ENCODE data around the gene RNASE4. TPM values are rescaled to one million over a fixed set of nuclear protein-coding genes. Genes with fewer than 3 reads are reported as not detected.

Gene RNASE4
- total RNA-seq, 6 donors from 2014 or later = 14.7 to 108 (median 26.7) TPM

DNA sequence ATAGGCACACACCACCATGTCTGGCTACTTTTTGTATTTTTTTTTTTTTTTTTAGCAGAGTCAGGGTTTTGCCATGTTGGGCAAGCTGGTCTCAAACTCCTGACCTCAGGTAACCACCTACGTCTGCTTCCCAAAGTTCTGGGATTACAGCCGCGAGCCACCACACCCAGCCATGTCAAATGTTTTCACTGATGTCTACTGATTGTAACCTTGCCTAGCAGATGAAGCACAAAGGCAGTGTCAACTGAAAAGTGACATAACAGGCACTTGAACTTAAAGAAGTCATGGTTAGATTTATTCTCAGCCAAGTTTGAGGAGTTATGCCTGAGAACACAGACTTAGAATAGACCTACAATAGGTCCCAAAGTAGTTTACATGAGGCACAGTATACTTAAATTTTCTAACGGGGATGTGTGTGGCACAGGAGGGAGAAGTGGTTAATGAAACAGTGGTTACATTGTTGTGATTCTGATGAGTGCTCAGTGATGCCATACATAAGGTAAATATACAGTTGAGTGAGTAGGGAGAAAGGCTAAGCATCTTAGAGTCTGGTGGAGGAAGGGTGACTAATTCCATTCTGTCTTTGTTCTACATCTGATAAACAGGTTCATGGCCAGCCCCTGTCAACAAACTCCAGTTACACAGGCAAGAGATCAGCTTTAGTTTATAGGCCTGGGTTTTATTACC, 12.6 kb upstream of the RNASE4 start:
- no peak overlapping the region for H3K27ac ChIP-seq
- ATAC-seq (ENCODE audit: low FRiP score in 2 of 2) = no peak
- H3K9me3 ChIP-seq = no peaks in the 10 kb centered on the region
- TF ChIP-seq, protein P1, sequence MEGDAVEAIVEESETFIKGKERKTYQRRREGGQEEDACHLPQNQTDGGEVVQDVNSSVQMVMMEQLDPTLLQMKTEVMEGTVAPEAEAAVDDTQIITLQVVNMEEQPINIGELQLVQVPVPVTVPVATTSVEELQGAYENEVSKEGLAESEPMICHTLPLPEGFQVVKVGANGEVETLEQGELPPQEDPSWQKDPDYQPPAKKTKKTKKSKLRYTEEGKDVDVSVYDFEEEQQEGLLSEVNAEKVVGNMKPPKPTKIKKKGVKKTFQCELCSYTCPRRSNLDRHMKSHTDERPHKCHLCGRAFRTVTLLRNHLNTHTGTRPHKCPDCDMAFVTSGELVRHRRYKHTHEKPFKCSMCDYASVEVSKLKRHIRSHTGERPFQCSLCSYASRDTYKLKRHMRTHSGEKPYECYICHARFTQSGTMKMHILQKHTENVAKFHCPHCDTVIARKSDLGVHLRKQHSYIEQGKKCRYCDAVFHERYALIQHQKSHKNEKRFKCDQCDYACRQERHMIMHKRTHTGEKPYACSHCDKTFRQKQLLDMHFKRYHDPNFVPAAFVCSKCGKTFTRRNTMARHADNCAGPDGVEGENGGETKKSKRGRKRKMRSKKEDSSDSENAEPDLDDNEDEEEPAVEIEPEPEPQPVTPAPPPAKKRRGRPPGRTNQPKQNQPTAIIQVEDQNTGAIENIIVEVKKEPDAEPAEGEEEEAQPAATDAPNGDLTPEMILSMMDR (IDR thresholded peaks at IDR 0.05) = no peak
- no peak for TF ChIP-seq EP300 (IDR thresholded peaks at IDR 0.05)
- no peak for TF ChIP-seq POLR2A (IDR thresholded peaks at IDR 0.05)
- TF ChIP-seq POLR2AphosphoS5 (IDR thresholded peaks at IDR 0.05) = no peak
- H3K4me1 ChIP-seq = no peaks in the 10 kb centered on the region
- WGBS, 2 donors = 73 to 76% methylated on average over 4 of the region's 4 CpGs
- no peaks in the 10 kb centered on the region for H3K36me3 ChIP-seq
- DNase-seq = no peak
- no peaks in the 10 kb centered on the region for H3K27me3 ChIP-seq
- no peak overlapping the region for H3K4me3 ChIP-seq

DNA sequence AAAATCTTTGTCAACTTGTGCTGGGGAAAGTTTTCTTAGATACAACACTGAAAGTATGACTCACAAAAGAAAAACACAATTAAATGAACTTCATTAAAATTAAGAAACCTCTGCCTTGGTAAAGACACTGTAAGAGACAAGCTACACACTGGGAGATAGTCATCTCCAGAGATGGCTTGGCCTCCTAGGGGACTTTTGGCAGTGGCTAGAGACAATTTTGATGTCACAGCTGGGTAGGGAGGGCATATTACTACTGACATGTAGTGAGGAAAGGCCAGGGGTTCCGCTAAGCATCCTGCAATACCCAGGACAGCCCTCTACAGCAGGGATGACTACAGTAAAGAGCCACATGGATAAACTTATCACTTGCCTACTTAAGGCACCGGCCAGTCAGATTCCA, 8.7 kb upstream of the RNASE4 start:
- ATAC-seq (ENCODE audit: low FRiP score in 2 of 2) (no peak), DNase-seq (no peak)
- no peaks in the 10 kb centered on the region for H3K27me3 ChIP-seq
- TF ChIP-seq POLR2AphosphoS5 (IDR thresholded peaks at IDR 0.05) (no peak), EP300 (IDR thresholded peaks at IDR 0.05) (no peak), POLR2A (IDR thresholded peaks at IDR 0.05) (no peak)
- TF ChIP-seq, protein P1 (IDR thresholded peaks at IDR 0.05) = no peak
- no peaks in the 10 kb centered on the region for H3K36me3 ChIP-seq
- H3K4me3 ChIP-seq = no peak overlapping the region
- no peaks in the 10 kb centered on the region for H3K9me3 ChIP-seq
- no peak overlapping the region for H3K27ac ChIP-seq
- WGBS, 2 donors = 83 to 92% methylated on average over 2 of the region's 2 CpGs
- peaks cover 6 to 10% (median 7%) of the 10 kb centered on the region in 4 donors for H3K4me1 ChIP-seq

DNA sequence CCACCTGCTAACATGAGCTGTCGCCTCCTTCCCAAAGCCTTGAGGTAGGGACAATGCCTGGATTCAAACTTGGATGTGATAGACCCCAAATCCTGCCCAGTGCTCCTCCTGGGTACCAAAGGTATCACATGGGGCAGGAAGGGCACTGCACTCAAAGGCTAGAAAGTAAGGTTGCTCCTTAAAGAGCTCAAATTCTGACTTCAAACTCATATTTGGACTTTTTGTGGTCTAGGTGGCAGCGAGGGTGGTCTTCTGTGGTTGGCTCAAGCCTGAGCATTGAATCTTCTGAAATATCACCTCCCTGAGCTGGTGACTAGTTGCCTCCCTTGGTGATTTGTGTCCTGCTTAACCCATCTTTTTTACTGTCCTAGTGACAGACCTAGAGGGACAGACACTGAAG, 8.3 kb upstream of the RNASE4 start:
- Histone ChIP-seq H3K27me3 (no peaks in the 10 kb centered on the region), H3K9me3 (no peaks in the 10 kb centered on the region), H3K27ac (no peak overlapping the region), H3K4me3 (no peak overlapping the region), H3K36me3 (no peaks in the 10 kb centered on the region), H3K4me1 (peaks cover 10 to 14% (median 11%) of the 10 kb centered on the region in 4 donors)
- WGBS, 2 donors = 86 to 92% methylated on average over 2 of the region's 2 CpGs
- ATAC-seq (ENCODE audit: low FRiP score in 2 of 2) (no peak), DNase-seq (no peak)
- TF ChIP-seq POLR2A (IDR thresholded peaks at IDR 0.05) = no peak
- no peak for TF ChIP-seq EP300 (IDR thresholded peaks at IDR 0.05)
- no peak for TF ChIP-seq POLR2AphosphoS5 (IDR thresholded peaks at IDR 0.05)
- TF ChIP-seq, protein P1 (IDR thresholded peaks at IDR 0.05) = no peak

DNA sequence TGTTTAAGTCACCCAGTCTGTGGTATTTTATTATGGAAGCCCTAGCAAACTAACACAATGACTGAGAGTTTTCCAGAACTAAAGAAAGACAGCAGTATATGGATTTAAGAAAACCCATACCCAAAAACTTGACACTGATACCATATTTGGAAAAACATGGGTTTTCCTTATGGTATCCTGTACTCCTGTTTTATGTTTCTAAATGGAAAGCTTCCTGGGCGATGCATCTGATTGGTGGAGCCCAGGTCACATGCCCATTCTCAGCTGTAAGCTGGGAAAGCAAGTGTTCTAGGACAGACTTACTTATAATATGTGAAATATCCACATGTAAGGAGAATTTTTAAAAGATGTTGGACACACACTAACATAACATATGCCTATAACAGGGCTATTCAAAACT, 4.5 kb upstream of the RNASE4 start:
- no peak overlapping the region for H3K4me3 ChIP-seq
- H3K9me3 ChIP-seq = no peaks in the 10 kb centered on the region
- no peaks in the 10 kb centered on the region for H3K27me3 ChIP-seq
- no peaks in the 10 kb centered on the region for H3K36me3 ChIP-seq
- peak in 1 of 2 donors; percentile 64 for DNase-seq
- no peak overlapping the region for H3K27ac ChIP-seq
- WGBS, 2 donors = 84 to 100% methylated on average over 1 of the region's 1 CpG
- TF ChIP-seq POLR2A (IDR thresholded peaks at IDR 0.05) = no peak
- no peak for TF ChIP-seq POLR2AphosphoS5 (IDR thresholded peaks at IDR 0.05)
- TF ChIP-seq, protein P1 (IDR thresholded peaks at IDR 0.05) = no peak
- TF ChIP-seq EP300 (IDR thresholded peaks at IDR 0.05) = no peak
- H3K4me1 ChIP-seq = peaks cover 11 to 27% (median 19%) of the 10 kb centered on the region in 4 donors
- ATAC-seq (ENCODE audit: low FRiP score in 2 of 2) = no peak

DNA sequence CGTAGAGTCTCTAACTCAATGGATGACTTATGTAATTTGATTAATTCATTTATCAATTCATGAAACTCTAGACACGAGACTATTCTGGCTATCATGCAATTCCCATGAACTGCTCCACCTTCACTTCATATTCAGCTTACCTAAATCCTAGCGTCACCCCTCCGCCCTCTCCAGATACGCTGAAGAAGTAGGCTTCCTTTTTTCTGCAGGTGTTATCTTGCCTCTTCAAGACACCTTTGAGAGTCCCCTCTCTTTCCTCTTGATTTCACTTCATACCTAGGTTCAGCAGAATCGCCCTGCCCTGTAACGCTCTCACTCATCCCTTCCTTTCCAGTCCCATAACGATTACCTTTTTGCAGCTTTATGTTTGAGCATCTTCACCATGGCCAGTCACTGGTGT, 4.0 kb upstream of the RNASE4 start:
- H3K9me3 ChIP-seq = no peaks in the 10 kb centered on the region
- no peaks in the 10 kb centered on the region for H3K27me3 ChIP-seq
- no peaks in the 10 kb centered on the region for H3K36me3 ChIP-seq
- H3K4me3 ChIP-seq = no peak overlapping the region
- ATAC-seq (ENCODE audit: low FRiP score in 2 of 2) (no peak), DNase-seq (no peak)
- WGBS, 2 donors = 54 to 69% methylated on average over 7 to 8 of the region's 8 CpGs
- peak overlapping the region in 1 of 4 donors; percentile 99 for H3K27ac ChIP-seq
- TF ChIP-seq, protein P1 (IDR thresholded peaks at IDR 0.05) = no peak
- TF ChIP-seq EP300 (IDR thresholded peaks at IDR 0.05) (no peak), POLR2AphosphoS5 (IDR thresholded peaks at IDR 0.05) (no peak), POLR2A (IDR thresholded peaks at IDR 0.05) (no peak)
- H3K4me1 ChIP-seq = peaks cover 12 to 32% (median 23%) of the 10 kb centered on the region in 4 donors

Data from upper lobe of left lung (tissue), 6 donors.